NCI-H524 (cell line): Measurements from ENCODE around the gene JAZF1.

ENCODE experiments used
- DNase-seq, 2 experiments: peaks; one replicate each; lab custom pipeline; 2025; lab: John Stamatoyannopoulos, UW

The JAZF1 gene

DNA sequence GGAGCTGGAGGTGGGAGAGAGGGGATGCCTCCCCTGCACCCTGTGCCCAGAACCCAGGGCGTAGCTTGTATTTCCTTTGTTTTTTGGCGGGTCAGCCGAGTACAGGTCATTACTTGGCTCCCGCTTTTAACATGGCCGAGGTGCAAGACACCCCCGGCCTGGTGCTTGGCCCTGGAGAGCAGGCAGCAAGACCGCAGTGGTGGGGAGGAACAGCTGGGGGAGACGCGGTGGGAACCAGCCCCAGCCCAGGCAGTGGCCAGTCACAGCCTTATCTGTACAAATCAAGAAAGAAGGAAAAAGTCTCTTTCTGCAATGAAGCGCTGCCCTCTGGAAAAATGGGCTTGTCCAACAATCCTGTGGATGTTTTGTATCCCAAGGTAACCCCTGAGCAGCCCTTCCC, 341.5 kb downstream of the JAZF1 start:
- no peak for DNase-seq

DNA sequence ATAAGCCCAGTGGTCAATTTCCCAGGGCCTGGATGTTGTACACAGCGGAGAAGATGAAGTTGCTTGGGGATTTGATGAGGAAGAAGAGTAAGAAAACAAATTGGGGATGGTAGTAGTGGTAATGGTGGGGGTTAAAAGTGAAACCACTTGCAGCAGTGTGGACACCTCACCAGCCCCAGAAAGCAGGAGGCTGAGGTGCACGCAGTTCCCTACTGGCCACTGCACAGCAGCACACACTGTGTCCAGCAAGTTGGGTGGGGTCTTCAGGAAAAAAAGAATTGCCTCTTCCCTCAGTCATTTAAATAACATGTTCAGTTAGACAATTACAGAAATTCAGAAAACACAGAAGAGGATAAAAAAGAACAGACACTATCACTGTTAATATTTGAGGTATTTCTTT, 344.1 kb downstream of the JAZF1 start:
- DNase-seq: no peak

DNA sequence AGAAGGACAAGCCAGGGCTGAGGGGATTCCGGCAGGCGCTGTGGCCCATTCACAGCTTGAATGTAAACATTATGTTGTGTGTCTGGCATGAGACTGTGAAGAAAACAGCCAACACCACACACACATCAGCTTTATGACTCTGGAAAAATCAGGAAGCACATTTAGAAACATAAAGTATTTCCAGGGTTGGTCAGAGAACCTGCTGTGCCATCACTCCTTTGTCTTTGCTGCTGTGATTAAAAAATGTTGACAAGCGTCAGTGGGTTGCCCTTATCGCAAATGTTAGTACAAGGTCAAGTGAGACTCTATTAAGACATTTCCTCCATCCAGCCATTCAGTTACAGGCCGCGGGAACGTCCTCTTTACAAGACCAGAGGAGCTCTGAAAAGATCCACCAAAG, 345.2 kb downstream of the JAZF1 start:
- no peak for DNase-seq

DNA sequence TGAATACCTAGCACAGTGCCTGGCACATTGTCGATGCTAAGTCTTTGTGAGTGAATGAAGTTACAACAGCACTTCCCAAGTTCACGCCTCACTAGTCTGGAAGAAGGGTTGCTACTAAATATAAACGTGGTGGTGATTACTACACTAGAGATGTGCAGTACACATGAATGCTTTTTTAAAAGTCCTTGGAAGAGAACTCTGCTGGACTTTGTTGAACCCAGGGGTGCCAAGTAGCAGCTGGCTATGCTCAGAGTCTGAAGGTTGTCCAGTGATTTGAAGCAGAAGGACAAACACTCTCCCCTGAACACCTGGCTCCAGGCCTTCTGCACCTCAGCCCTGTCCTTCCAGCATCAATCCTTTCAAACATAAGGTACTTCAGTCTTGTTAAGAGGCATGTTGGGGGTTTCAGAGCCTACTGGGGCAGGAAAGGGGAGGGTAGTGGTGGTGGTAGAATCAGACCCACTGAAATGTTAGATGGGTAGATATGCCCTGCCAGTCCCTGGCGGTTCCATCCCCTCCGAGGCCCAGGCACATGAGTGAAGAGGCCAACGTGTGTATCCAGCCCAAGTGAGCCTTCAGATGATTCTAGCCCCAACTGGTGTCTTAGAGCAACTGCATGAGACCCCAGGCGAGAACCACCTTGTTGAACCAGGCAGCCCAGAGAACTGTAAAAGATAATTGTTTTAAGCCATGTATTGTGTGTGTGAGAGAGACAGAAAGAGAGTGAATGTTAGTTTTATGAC, 346.2 kb downstream of the JAZF1 start:
- DNase-seq: peak; percentile 15 to 57

DNA sequence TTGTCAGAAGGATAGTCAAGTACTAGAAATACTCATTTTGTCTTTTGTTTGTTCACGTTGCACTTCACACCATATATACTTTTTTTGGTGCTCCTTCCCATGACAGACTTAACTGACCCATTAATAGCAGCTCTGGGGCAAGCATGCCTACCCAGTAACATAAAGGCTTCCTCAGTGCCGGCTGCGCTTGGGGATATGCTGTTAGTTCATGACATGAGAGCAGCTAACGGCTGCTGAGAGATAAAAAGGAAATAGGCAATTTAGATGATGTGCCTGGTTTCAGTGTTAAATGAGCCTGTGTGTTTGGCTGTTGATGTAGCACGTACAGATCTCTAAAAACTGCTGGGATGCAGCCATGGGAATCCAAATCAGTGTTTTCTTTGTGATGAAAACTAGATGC, 354.2 kb downstream of the JAZF1 start:
- no peak for DNase-seq

DNA sequence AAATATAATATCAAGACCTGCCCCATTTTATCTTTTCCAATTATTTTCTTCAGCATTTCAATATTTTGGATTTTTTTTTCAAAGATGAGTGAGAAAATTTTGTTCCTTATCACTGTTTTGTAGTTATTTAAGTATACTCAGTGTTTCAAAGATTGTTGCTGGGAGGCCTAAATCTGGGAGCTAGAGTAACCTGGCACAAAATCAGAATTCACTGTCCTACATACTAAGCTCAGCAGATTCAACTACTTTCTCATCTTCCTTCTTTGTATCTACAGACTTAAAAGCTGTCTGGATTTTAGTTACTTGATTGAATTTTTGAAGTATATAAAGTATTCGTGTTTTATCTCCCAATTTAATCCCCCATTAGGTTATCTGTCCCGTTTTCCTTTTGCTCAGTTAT, 354.7 kb downstream of the JAZF1 start:
- no peak for DNase-seq

DNA sequence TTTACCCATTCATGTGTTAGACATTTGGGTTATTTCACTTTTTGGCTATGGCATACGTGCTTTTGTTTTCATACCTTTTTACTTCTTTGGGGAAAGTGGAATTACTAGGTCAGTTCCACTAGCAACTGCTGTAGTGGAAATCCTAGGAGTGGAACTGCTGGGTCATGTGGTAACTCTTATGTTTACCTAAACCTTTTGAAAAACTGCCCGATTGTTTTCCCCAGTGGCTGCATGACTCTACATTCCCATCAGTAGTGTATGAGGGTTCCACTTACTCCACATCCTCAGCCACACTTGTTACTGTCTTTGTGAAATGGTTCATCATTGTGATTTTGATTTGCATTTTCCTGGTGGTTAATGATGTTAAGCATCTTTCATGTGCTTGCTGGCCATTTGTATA, 358.4 kb downstream of the JAZF1 start:
- DNase-seq: no peak

DNA sequence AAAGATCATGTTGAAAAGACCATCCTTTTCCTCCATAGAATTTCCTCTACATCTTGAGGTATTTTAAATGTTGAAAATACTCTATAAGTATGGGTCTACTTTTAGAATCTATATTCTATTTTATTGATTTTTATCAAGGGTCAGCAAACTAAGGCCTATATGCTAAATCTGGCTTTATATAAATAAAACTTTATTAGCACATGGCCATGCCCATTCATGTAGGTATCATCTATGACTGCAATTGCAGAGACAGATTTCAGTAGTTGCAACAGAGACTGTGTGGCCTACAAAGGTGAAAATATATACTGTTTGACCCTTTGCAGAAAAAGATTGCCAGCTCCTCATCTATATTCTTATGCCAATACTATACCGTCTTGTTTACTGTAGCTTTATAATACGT, 367.9 kb downstream of the JAZF1 start:
- no peak for DNase-seq

DNA sequence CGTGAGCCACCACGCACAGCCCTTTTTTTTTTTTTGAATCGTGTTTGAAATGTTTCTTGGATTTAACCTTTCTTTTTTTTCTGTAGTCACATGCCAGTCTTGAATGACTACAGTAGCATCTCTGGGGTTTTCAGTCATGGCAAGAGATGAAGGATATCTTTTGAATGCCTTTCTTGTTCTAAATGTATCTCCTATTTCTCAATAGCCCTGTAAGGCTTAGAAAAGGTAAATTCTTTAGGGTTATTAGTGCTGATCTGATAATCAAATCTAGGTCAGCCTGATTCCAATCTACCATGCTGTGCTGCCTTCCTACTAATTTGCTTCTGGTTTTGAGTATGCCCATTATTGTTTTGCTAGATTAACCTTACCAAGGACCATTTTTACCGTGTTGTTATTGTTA, 370.4 kb downstream of the JAZF1 start:
- no peak for DNase-seq

DNA sequence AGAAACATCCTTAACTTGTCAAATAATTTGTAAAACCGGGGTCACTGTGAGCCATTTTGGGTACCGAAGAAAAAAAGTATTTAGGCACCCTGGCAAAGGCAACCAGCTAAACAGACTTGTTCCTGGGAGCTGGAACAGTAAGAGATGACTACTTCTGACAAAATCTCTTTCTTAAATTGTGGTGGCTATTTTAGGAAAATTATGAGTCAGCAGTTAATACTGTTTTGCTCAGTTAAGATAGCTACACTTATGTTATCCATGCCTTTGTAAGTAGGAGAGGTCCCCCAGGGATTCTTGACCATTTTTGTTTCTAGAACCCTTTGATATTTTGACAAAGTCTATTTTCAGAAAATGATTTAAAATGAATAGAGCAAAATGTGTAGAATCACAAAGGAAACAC, 372.0 kb downstream of the JAZF1 start:
- DNase-seq: no peak

DNA sequence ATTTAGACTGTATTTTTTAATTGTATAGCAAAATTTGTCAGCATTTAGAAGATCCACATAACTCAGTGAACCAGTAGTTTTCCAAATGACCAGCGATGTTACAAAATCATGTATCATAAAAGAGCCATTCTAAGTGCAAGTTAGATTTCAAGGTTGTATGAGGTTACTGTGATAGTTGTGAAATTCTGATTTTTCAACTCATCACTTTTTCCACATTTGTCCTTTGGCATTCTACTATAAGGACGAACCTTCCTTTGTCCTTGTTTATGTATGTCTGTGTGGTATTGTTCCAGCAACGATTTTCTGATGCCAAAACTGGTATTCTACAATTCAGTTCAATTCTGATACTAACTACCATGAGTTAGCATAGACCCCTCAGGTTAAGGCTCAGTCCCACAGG, 376.5 kb downstream of the JAZF1 start:
- DNase-seq: no peak

DNA sequence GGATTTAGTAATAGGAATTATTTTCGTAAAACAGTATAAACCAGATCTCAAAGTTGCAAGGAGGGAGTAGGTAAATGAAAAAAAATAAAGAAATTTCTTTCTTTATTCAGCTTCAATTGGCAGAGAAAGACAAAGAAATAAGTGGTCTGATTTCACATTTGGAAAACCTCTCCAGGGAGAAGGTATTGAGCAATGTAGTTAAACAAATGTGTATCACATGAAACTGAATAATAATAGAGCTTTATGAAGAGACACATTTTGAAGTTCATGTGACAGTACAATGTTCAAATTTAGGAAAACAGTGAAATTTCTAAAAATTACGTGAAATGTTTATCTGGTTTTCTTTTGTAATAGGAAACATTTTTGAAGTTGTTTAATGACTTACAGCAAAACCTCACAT, 377.6 kb downstream of the JAZF1 start:
- DNase-seq: no peak

DNA sequence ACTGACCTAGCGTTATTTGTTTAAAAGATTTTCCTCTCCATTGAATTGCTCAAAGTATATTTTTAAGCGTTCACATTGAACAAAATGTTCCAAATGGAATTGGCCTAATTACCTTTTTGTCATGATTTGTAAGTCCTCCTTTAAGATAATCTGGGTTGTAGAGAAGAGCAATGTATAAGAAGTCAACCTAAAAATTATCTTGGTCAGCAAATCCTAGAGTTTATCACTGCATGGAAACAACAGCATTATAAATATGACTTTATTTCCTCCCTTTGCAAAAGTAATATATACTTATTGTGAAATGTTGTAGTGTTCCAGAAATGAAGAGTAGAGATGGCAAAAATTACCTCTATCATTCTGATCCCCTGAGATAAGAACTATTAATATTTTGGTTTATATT, 381.4 kb downstream of the JAZF1 start:
- DNase-seq: no peak

DNA sequence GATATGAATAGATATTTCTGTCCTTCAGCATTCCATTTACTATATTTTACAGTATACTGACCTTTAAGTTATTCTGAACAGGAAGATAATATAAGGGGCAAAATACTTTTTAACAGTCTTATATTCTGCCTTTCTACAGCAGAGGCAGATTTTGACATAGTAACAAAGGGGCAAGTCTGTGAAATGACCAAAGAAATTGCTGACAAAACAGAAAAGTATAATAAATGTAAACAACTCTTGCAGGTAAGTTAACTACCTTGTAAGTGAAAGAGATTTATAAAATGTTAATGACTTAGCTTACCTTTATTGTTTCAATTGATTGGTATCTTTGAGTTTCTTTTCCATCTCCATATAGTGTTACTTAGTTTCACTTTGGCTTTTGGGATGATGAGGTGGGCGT, 384.6 kb downstream of the JAZF1 start:
- DNase-seq: no peak

DNA sequence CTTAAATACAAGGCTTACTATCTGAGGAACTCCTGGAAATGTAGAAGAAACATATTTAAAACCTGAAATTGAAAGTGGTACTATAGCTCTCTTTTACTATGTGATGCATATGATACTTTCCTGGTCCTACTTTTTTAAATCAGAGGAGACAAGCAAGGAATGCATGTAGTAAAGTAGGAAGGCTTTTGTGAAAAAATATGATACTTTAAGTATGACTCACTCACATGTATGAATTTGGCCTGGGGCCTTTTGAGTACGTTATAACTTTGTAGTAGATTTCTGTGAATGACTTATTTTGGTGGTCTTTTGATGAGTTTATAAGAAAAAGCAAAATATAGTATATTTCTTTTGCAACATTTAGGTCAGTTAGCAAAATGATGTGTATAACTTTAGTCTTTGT, 386.8 kb downstream of the JAZF1 start:
- DNase-seq: no peak

DNA sequence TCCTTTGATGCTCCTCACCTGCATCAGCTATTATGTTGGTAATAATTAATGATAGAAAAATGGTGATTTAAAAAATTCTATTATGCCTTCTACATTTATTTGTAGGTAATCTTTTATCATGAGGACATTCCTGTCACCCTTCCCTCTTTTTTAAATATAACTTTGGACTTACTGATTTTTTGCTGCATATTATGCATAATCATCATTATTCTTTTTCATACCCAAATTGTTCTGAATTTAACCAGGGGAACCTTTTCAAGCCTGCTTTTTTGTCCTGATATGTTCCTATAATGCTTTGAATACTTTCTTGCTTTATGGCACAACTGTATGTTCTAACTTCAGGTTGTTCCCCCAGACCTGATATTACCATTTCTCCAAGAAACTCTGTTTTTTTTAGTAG, 392.2 kb downstream of the JAZF1 start:
- no peak for DNase-seq

DNA sequence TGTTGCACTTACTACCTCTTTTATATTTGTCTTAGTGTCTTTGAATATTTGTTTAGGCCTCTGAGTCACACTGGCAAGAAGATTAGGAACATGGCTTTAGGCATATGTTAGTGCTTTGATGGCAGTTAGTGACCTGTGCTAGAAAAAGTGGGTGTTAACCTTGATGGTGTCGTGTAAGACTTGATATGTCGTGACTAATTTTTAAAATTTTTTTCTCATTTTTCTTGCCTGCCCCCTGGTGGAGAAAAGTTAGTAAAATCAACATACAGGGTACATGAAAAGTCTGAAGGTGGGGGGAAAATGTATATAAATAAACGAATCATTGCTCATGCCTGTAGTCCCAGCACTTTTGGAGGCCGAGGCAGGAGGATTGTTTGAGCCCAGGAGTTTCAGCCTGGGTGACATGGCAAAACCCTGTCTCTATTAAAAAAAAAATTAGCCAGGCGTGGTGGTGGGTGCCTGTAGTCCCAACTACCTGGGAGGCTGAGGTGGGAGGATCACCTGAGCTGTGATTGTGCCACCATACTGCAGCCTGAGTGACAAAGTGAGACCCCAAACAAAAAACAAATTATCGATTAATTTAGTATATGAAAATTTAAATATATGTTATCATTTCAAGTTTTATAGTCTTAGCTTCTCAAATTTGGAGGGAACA, 396.1 kb downstream of the JAZF1 start:
- DNase-seq: peak; percentile 4 to 60

DNA sequence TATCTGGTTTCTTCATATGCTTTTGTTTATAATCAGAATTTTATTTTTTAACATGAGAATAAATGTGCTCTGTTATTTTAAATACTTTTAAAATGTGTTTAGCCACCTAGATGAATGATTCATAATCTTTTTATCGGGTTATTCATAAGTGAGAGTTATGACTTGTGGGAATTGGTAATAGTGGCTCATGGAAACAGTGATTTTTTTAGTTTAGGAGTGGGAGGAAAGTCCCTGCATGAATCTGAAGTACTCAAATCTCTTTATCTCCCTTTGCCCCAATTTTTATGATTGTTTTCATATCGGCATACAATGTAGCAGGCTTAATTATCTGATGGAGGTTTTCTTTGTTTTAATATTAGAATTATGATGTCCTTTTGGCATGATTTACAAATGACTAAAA, 397.7 kb downstream of the JAZF1 start:
- DNase-seq: no peak

DNA sequence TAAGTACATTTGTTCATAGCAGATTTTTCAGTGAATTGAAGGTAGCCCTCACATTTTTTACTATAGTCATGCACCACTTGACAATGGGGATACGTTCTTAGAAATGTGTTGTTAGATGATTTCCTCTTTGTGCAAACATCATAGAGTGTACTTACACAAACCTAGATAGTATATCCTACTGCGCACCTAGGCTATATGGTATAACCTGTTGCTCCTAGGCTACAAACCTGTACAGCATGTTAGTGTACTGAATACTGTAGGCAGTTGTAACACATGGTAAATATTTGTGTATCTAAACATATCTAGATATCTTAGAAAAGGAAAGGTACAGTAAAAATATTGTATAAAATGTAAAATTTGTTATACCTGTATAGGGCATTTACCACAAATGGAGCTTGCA, 399.4 kb downstream of the JAZF1 start:
- DNase-seq: no peak
